ENCODE results near the gene PTPN1. TPM values are rescaled to one million over a fixed set of nuclear protein-coding genes. Genes with fewer than 3 reads are reported as not detected.

PTPN1 gene
- polyA plus RNA-seq, 1 donor (not counting 4 experiments of a cell fraction or from before 2014, with no cell fraction given) = 61.6 TPM

DNA sequence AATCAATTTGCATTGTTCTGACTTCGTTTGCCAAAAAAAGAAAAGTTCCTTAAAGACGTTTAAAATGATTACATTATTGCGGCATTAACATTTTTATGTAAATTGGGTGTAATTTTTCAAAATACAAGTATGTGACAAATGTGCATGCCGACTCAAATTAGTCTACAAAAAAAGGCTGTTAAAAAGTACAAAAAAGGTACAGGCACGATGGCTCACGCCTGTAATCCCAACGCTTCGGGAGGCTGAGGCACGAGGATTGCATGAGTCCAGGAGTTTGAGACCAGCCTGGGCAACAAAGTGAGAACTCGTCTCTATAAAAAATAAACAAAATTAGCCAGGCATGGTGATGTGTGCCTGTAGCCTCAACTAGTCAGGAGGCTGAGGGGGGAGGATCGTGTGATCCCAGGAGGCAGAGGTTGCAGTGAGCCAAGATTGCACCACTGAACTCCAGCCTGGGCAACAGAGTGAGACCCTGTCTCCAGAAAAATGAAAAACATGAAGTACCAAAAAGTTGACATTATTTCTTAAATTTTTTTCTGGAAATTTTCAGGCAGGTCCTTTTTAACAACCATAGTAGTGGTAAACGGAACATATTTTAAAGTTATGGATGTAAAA is 90.2 kb downstream of the PTPN1 start:
- H3K79me2 ChIP-seq (ENCODE audit: control insufficient read depth, insufficient read depth, low read length) = no peaks in the 10 kb centered on the region
- no peak overlapping the region for H3K9ac ChIP-seq (ENCODE audit: control insufficient read depth, extremely low read depth, insufficient read depth, low read length)
- H2AFZ ChIP-seq (ENCODE audit: control insufficient read depth, low read length) = no peak overlapping the region
- H3K36me3 ChIP-seq (ENCODE audit: control insufficient read depth in 2 of 2, extremely low read depth in 1 of 2, insufficient read depth in 2 of 2, low read length in 2 of 2) = no peaks in the 10 kb centered on the region
- no peak for FAIRE-seq
- TF ChIP-seq, protein P1, sequence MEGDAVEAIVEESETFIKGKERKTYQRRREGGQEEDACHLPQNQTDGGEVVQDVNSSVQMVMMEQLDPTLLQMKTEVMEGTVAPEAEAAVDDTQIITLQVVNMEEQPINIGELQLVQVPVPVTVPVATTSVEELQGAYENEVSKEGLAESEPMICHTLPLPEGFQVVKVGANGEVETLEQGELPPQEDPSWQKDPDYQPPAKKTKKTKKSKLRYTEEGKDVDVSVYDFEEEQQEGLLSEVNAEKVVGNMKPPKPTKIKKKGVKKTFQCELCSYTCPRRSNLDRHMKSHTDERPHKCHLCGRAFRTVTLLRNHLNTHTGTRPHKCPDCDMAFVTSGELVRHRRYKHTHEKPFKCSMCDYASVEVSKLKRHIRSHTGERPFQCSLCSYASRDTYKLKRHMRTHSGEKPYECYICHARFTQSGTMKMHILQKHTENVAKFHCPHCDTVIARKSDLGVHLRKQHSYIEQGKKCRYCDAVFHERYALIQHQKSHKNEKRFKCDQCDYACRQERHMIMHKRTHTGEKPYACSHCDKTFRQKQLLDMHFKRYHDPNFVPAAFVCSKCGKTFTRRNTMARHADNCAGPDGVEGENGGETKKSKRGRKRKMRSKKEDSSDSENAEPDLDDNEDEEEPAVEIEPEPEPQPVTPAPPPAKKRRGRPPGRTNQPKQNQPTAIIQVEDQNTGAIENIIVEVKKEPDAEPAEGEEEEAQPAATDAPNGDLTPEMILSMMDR (optimal IDR thresholded peaks at IDR 0.05 in 1 of 3, IDR thresholded peaks at IDR 0.05 in 1 of 3, conservative IDR thresholded peaks at IDR 0.05 in 1 of 3; ENCODE audit: extremely low read depth in 1 of 3, insufficient read depth in 2 of 3, low read length in 3 of 3) = no peak
- no peak for DNase-seq (ENCODE audit: low read depth, low spot score)
- H3K27me3 ChIP-seq (ENCODE audit: control insufficient read depth, extremely low read depth, insufficient read depth, low read length) = peaks cover under 1% of the 10 kb centered on the region
- peaks cover 8% of the 10 kb centered on the region for H3K4me1 ChIP-seq (ENCODE audit: control insufficient read depth, extremely low read depth, insufficient read depth, low read length)
- H4K20me1 ChIP-seq (ENCODE audit: control insufficient read depth, extremely low read depth, insufficient read depth, low read length) = no peaks in the 10 kb centered on the region
- no peaks in the 10 kb centered on the region for H3K9me1 ChIP-seq (ENCODE audit: control insufficient read depth, extremely low read depth, insufficient read depth, low read length)
- H3K4me2 ChIP-seq (ENCODE audit: control insufficient read depth, extremely low read depth, insufficient read depth, low read depth, low read length) = no peak overlapping the region
- dilution Hi-C loops (cut with MboI; ENCODE audit: extremely low pct_ligation_motif_present, low sequenced_read_pairs) = no loop called here
- H3K27ac ChIP-seq (ENCODE audit: control insufficient read depth, insufficient read depth, low read length) = no peak overlapping the region
- no peak overlapping the region for H3K4me3 ChIP-seq (ENCODE audit: control insufficient read depth in 2 of 3, extremely low read depth in 1 of 3, insufficient read depth in 2 of 3, low read depth in 1 of 3, low read length in 3 of 3)
- no peaks in the 10 kb centered on the region for H3K9me3 ChIP-seq (ENCODE audit: control insufficient read depth, low read depth, low read length)

DNA sequence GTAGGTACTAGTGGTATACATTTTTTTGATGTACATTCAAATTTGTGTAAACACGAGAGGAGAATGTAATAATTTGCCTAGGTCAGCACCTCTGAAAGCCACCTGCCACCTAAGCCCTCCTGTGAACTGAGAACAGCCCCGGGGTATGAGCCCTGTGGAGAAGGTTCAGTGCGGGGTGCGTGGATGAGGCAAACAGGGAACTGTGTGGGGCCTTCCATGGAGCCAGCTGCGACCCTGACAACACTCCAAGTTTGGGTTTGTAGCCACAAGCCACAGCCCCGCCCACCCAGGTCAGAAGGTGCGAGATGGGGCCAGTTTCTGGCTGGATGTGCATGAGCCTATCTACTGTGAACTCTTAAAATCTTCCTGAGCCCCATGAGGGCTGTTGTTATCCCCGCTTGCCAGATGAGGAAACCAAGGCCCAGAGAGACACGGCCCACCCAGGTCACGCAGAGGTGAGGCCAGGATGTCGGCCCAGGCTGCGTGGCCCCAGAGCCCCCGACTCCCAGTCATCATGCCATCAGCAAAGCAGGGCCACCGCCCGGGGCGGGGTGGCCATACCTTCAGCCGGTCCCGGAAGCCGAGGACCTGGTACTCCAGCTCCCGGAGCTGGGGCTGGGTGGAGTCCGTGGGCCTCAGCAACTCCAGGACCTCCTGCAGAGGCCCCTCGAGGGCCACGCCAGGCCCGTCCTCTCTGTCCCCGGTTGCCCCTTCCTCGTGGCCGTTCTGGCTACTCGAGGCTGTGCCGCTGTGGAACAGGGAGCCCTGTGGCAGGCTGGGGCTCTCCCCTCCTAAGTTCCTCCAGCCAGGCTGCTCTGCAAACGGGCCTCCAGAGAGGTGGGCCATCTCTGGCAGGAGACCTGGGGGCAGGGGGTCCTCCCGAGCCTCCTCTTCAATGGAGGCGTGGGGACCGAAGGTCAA is 91.6 kb downstream of the PTPN1 start:
- H3K27ac ChIP-seq (ENCODE audit: control insufficient read depth, insufficient read depth, low read length) = no peak overlapping the region
- DNase-seq (ENCODE audit: low read depth, low spot score) (no peak), FAIRE-seq (no peak)

More for the DNA sequence above, 91.6 kb downstream of the PTPN1 start:
- Histone ChIP-seq H3K27me3 (ENCODE audit: control insufficient read depth, extremely low read depth, insufficient read depth, low read length) (no peaks in the 10 kb centered on the region), H3K9ac (ENCODE audit: control insufficient read depth, extremely low read depth, insufficient read depth, low read length) (no peak overlapping the region), H3K9me1 (ENCODE audit: control insufficient read depth, extremely low read depth, insufficient read depth, low read length) (no peaks in the 10 kb centered on the region), H3K4me2 (ENCODE audit: control insufficient read depth, extremely low read depth, insufficient read depth, low read depth, low read length) (no peak overlapping the region), H3K36me3 (ENCODE audit: control insufficient read depth in 2 of 2, extremely low read depth in 1 of 2, insufficient read depth in 2 of 2, low read length in 2 of 2) (no peaks in the 10 kb centered on the region), H3K4me1 (ENCODE audit: control insufficient read depth, extremely low read depth, insufficient read depth, low read length) (no peaks in the 10 kb centered on the region), H3K79me2 (ENCODE audit: control insufficient read depth, insufficient read depth, low read length) (no peaks in the 10 kb centered on the region), H2AFZ (ENCODE audit: control insufficient read depth, low read length) (no peak overlapping the region), H3K4me3 (ENCODE audit: control insufficient read depth in 2 of 3, extremely low read depth in 1 of 3, insufficient read depth in 2 of 3, low read depth in 1 of 3, low read length in 3 of 3) (no peak overlapping the region), H4K20me1 (ENCODE audit: control insufficient read depth, extremely low read depth, insufficient read depth, low read length) (no peaks in the 10 kb centered on the region), H3K9me3 (ENCODE audit: control insufficient read depth, low read depth, low read length) (no peaks in the 10 kb centered on the region)
- dilution Hi-C loops (cut with MboI; ENCODE audit: extremely low pct_ligation_motif_present, low sequenced_read_pairs) = no loop called here
- TF ChIP-seq EZH2 (IDR thresholded peaks at IDR 0.05; ENCODE audit: low read length) = no peak
- TF ChIP-seq, protein P1 (optimal IDR thresholded peaks at IDR 0.05 in 1 of 3, IDR thresholded peaks at IDR 0.05 in 1 of 3, conservative IDR thresholded peaks at IDR 0.05 in 1 of 3; ENCODE audit: extremely low read depth in 1 of 3, insufficient read depth in 2 of 3, low read length in 3 of 3) = no peak

Data from keratinocyte (primary cell).